Spleen (tissue), 7 donors: Measurements from ENCODE around the gene GNAI1.

Experiments
- POLR2A ChIP-seq, 3 donors: fragments of 450-650 bp; IDR thresholded peaks; one replicate each; pipeline ENCODE4 v1.5.1; 2017; ENCODE audit warnings: antibody characterized with exemption in 3 of 3, mild to moderate bottlenecking in 1 of 3
- POLR2AphosphoS5 ChIP-seq, 3 donors: sonication (generic); formaldehyde crosslinking; IDR thresholded peaks; one replicate each; pipeline ENCODE4 v1.5.1; 2017; ENCODE audit warnings: antibody characterized with exemption in 3 of 3
- TF ChIP-seq, protein P1 (sequence below), 11 experiments: fragments of 200-600 bp in 7 of 11; fragments of 450-650 bp in 4 of 11; sonication (generic) in 4 of 11; IDR thresholded peaks in 8 of 11; conservative IDR thresholded peaks in 3 of 11; 1 replicate in 7 of 11; 2 replicates in 4 of 11; pipeline versions ENCODE4 v1.4.0 to v1.8.0; 2016 to 2021; ENCODE audit warnings: antibody characterized with exemption in 11 of 11, inconsistent platforms in 4 of 11, mild to moderate bottlenecking in 1 of 11
- donor health status: DM: no; HTN: no; CAD: no; lungs with moderate emphysema.
- donor health status: DM: no; HTN: no; CAD: no.
- donor health status: DM: no; HTN: no; CAD: no.

DNA sequence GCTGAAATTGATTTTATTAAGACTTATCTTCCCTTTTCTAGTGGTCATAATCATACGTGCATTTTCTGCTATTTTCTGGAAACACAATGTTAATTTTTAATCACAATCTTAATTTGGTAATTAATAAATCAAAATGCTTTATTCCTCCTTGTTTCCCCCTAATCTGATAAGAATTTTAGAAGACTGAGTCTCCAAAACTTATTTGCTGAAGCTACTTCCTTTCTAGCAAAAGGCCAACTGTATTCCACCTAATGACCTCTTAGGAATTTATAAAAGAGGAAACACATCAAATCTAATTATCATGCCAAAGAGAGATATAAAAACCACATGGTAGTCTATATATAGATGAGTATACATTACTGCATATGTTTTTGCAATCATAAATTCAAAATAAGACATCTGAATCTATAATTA, 140.6 kb downstream of the GNAI1 start:
- TF ChIP-seq, protein P1, sequence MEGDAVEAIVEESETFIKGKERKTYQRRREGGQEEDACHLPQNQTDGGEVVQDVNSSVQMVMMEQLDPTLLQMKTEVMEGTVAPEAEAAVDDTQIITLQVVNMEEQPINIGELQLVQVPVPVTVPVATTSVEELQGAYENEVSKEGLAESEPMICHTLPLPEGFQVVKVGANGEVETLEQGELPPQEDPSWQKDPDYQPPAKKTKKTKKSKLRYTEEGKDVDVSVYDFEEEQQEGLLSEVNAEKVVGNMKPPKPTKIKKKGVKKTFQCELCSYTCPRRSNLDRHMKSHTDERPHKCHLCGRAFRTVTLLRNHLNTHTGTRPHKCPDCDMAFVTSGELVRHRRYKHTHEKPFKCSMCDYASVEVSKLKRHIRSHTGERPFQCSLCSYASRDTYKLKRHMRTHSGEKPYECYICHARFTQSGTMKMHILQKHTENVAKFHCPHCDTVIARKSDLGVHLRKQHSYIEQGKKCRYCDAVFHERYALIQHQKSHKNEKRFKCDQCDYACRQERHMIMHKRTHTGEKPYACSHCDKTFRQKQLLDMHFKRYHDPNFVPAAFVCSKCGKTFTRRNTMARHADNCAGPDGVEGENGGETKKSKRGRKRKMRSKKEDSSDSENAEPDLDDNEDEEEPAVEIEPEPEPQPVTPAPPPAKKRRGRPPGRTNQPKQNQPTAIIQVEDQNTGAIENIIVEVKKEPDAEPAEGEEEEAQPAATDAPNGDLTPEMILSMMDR (IDR thresholded peaks at IDR 0.05 in 8 of 11, conservative IDR thresholded peaks at IDR 0.05 in 3 of 11), result no peak
- TF ChIP-seq POLR2A (IDR thresholded peaks at IDR 0.05), result no peak
- TF ChIP-seq POLR2AphosphoS5 (IDR thresholded peaks at IDR 0.05), result no peak
